ENCODE measurements around the gene MFRP.

- no peak for TF ChIP-seq CTCF (IDR thresholded peaks at IDR 0.05)
- no peak for TF ChIP-seq POLR2A (IDR thresholded peaks at IDR 0.05)
Observed at GRCh38 chr11:119316729-119317591, 29.5 kb downstream of the MFRP start, which contains the start of gene MCAM.

Data from testis (tissue), 2 donors.